IMR-90 (cell line): Measurements from ENCODE around the gene SPPL2B. TPM values are rescaled to one million over a fixed set of nuclear protein-coding genes. Genes with fewer than 3 reads are reported as not detected.

ENCODE experiments used
- ATAC-seq: fragments of 200-7000 bp; cut with Tn5 transposase; 2 replicates; pipeline ENCODE4 v1.9.1; 2020; ENCODE audit warnings: low read depth, mild to moderate bottlenecking, moderate library complexity
- BruUV-seq: library from RNA; stranded (reverse); fragments of 400-500 nt; replicated peaks from 2 replicates; lab custom pipeline; 2021; lab: Mats Ljungman, UMichigan
- CTCF ChIA-PET: fragments of 300-600 bp; formaldehyde crosslinking; extraction: SDS; loops from one replicate; lab custom pipeline; 2021; ENCODE audit warnings: antibody characterized with exemption; lab: Yijun Ruan, JAX
- POLR2A ChIA-PET: fragments of 300-600 bp; sonication (Branson Sonifier 250); formaldehyde crosslinking; loops from one replicate; lab custom pipeline; 2022; ENCODE audit warnings: antibody characterized with exemption; ENCODE audit not compliant: unreplicated experiment; lab: Charles Lee
- DNase-seq: peaks from one replicate; pipeline ENCODE4 v3.0.0; 2013
- H2AFZ ChIP-seq: replicated peaks from 2 replicates; pipeline ENCODE3; 2013; ENCODE audit warnings: low read length, mild to moderate bottlenecking; ENCODE audit not compliant: poor library complexity
- H2AK5ac ChIP-seq: 2 replicates; pipeline ENCODE4 v1.6.1; 2013; ENCODE audit warnings: low read depth, low read length, inconsistent platforms
- H2AK9ac ChIP-seq: replicated peaks from 2 replicates; pipeline ENCODE3; 2013; ENCODE audit warnings: mild to moderate bottlenecking, low read depth, low read length, moderate library complexity; ENCODE audit not compliant: poor library complexity
- H2BK120ac ChIP-seq: 2 replicates; pipeline ENCODE4 v1.6.1; 2013; ENCODE audit warnings: low read depth, low read length, inconsistent platforms
- H2BK15ac ChIP-seq: 3 replicates; pipeline ENCODE4 v1.6.1; 2013; ENCODE audit warnings: low read depth, low read length, inconsistent platforms
- H2BK20ac ChIP-seq: 2 replicates; pipeline ENCODE4 v1.6.1; 2013; ENCODE audit warnings: low read depth, mild to moderate bottlenecking, inconsistent platforms, low read length, moderate library complexity
- H2BK5ac ChIP-seq: 2 replicates; pipeline ENCODE4 v1.6.1; 2013; ENCODE audit warnings: mild to moderate bottlenecking, low read depth, low read length, inconsistent platforms; ENCODE audit not compliant: poor library complexity, severe bottlenecking
- H3K14ac ChIP-seq: replicated peaks from 2 replicates; pipeline ENCODE4 v1.6.1; 2013; ENCODE audit warnings: low read depth, low read length, inconsistent platforms
- H3K18ac ChIP-seq: 2 replicates; pipeline ENCODE4 v1.6.1; 2013; ENCODE audit warnings: low read depth, low read length, control low read depth
- H3K23ac ChIP-seq: 2 replicates; pipeline ENCODE4 v1.6.1; 2013; ENCODE audit warnings: low read depth, low read length, inconsistent platforms
- H3K27ac ChIP-seq: 2 replicates; pipeline ENCODE4 v1.5.1; 2013; ENCODE audit warnings: mild to moderate bottlenecking, control low read depth, low read length; ENCODE audit not compliant: insufficient read depth
- H3K27me3 ChIP-seq: 2 replicates; pipeline ENCODE4 v1.6.1; 2013; ENCODE audit warnings: low read length; ENCODE audit not compliant: control insufficient read depth, insufficient read depth
- H3K36me3 ChIP-seq: 2 replicates; pipeline ENCODE4 v1.6.1; 2013; ENCODE audit warnings: low read length, mixed read lengths; ENCODE audit not compliant: control insufficient read depth, insufficient read depth
- H3K4ac ChIP-seq: 2 replicates; pipeline ENCODE4 v1.6.1; 2013; ENCODE audit warnings: low read depth, low read length, inconsistent platforms
- H3K4me1 ChIP-seq: 2 replicates; pipeline ENCODE4 v1.6.1; 2013; ENCODE audit warnings: low read length, mixed read lengths; ENCODE audit not compliant: control insufficient read depth, insufficient read depth
- H3K4me2 ChIP-seq: 2 replicates; pipeline ENCODE4 v1.6.1; 2013; ENCODE audit warnings: low read depth, mild to moderate bottlenecking, control low read depth, low read length, moderate library complexity
- H3K4me3 ChIP-seq: 2 replicates; pipeline ENCODE4 v1.5.1; 2013; ENCODE audit warnings: low read depth, mild to moderate bottlenecking, control low read depth, low read length, moderate library complexity; ENCODE audit not compliant: insufficient read depth
- H3K56ac ChIP-seq: 2 replicates; pipeline ENCODE4 v1.6.1; 2013; ENCODE audit warnings: low read length, inconsistent platforms; ENCODE audit not compliant: insufficient read depth; ENCODE audit errors: extremely low read depth
- H3K79me1 ChIP-seq, 2 experiments: 2 replicates each; pipeline ENCODE4 v1.6.1; 2013; ENCODE audit warnings: low read length in 2 of 2, inconsistent platforms in 1 of 2, low read depth in 1 of 2
- H3K9ac ChIP-seq: 2 replicates; pipeline ENCODE4 v1.6.1; 2013; ENCODE audit warnings: low read depth, low read length, control low read depth
- H3K9me1 ChIP-seq: 2 replicates; pipeline ENCODE4 v1.6.1; 2013; ENCODE audit warnings: low read length, inconsistent platforms; ENCODE audit not compliant: insufficient read depth
- H3K9me3 ChIP-seq: 2 replicates; pipeline ENCODE4 v1.6.1; 2013; ENCODE audit warnings: low read length; ENCODE audit not compliant: control insufficient read depth, insufficient read depth
- H4K20me1 ChIP-seq: 2 replicates; pipeline ENCODE4 v1.6.1; 2013; ENCODE audit warnings: low read length, inconsistent platforms; ENCODE audit not compliant: insufficient read depth
- H4K5ac ChIP-seq: 2 replicates; pipeline ENCODE4 v1.6.1; 2013; ENCODE audit warnings: mild to moderate bottlenecking, low read depth, low read length, control low read depth
- H4K8ac ChIP-seq, 2 experiments: 2 replicates each; pipeline ENCODE4 v1.6.1; 2013; ENCODE audit warnings: low read depth in 2 of 2, low read length in 2 of 2, control low read depth in 1 of 2, inconsistent platforms in 1 of 2
- H4K91ac ChIP-seq: 2 replicates; pipeline ENCODE4 v1.6.1; 2013; ENCODE audit warnings: low read depth, low read length, inconsistent platforms; ENCODE audit not compliant: insufficient read depth
- FOS ChIP-seq: fragments of 150-350 bp; IDR thresholded peaks from 2 replicates; pipeline ENCODE4 v1.6.1; 2016; ENCODE audit warnings: low read depth, low read length
- MAFK ChIP-seq: IDR thresholded peaks from 2 replicates; pipeline ENCODE4 v1.6.1; 2012; ENCODE audit warnings: low read depth, low read length, improper control_type of control experiment
- MAZ ChIP-seq: IDR thresholded peaks from 2 replicates; pipeline ENCODE4 v1.6.1; 2012; ENCODE audit warnings: low read depth, mild to moderate bottlenecking, low read length, improper control_type of control experiment, moderate library complexity, borderline replicate concordance
- POLR2A ChIP-seq: IDR thresholded peaks from 2 replicates; pipeline ENCODE4 v1.6.1; 2012; ENCODE audit warnings: mild to moderate bottlenecking, low read depth, low read length
- SMC3 ChIP-seq: fragments of 150-350 bp; IDR thresholded peaks from 2 replicates; pipeline ENCODE4 v1.6.1; 2016; ENCODE audit warnings: low read depth, mild to moderate bottlenecking, antibody characterized with exemption, low read length, moderate library complexity
- WGBS, 2 experiments: methylation state at CpG; one replicate each; pipeline versions ENCODE4 v1.1.5 to v1.1.7; 2013; ENCODE audit warnings: missing lambda C conversion rate in 2 of 2; ENCODE audit not compliant: insufficient read length in 1 of 2; ENCODE audit errors: extremely low coverage in 2 of 2; 5-methylcytosine and 5-hydroxymethylcytosine counted together
- dilution Hi-C: fragments of 300-500 bp; cut with HindIII; formaldehyde crosslinking; loops from one replicate; pipeline ENCODE4 v1.14.3; 2018; ENCODE audit warnings: low sequenced_read_pairs; ENCODE audit not compliant: unreplicated experiment
- in situ Hi-C: fragments of 300-500 bp; cut with MboI; formaldehyde crosslinking; loops from 3 replicates; pipeline ENCODE4 v1.14.3; 2019; ENCODE audit warnings: low sequenced_read_pairs, inconsistent platforms, mixed read lengths
- intact Hi-C: fragments of 100-400 bp; cut with micrococcal nuclease; formaldehyde crosslinking; loops from 2 replicates; pipeline ENCODE4 v1.10.0; 2022
- polyA plus RNA-seq, 3 experiments: library from polyadenylated mRNA; depleted of rRNA; stranded (reverse); fragments of >200 nt; gene quantifications; 2 replicates each; pipeline ENCODE4 v1.2.3, GENCODE V29; 2012; ENCODE audit warnings: low replicate concordance in 1 of 3
- total RNA-seq: library from RNA; depleted of rRNA; stranded (reverse); fragments of >200 nt; gene quantifications from 2 replicates; pipeline ENCODE4 v1.2.3, GENCODE V29; 2012
- TF ChIP-seq, protein P1 (sequence below): conservative IDR thresholded peaks from 2 replicates; pipeline ENCODE4 v1.5.1; 2012; ENCODE audit warnings: mild to moderate bottlenecking, low read depth, low read length, improper control_type of control experiment

The SPPL2B gene
- total and polyA plus RNA-seq, 2 of the 4 experiments (the other 2 are of a cell fraction): 3.4 to 45.7 TPM

DNA sequence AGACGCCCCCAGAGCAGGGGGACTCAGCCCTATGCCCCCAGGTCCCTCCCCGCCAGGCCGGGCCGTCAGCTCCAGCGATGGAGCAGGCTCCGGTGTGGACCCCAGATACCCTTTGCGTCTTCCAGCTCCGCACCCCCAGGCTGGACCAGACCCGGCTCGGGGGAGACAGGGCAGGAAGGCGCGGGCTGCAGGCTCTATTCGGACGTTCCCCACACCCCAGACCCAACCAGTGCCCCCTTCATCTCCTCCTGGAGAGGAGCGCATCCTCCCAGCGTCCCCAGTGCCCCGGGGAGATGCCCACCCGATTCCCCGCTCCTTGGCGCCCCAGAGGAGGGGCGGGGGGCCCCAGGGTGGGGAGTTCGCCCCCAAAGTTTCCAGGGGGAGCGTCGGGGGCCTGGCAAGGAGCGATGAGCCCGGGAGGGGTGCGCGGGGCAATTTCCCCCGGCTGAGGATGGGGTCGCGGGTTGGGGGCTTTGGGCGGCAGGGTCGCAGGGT, 20.9 kb upstream of the SPPL2B start:
- no peak for DNase-seq
- Histone ChIP-seq H3K79me1 (no peaks in the 10 kb centered on the region), H2BK120ac (no peak overlapping the region), H3K27me3 (peaks cover 55% of the 10 kb centered on the region), H3K27ac (no peak overlapping the region), H2AFZ (no peak overlapping the region), H3K9ac (no peak overlapping the region), H2BK5ac (no peak overlapping the region), H4K5ac (no peak overlapping the region), H2BK15ac (no peak overlapping the region), H3K4me3 (no peak overlapping the region), H3K4ac (no peak overlapping the region), H3K9me3 (no peaks in the 10 kb centered on the region; the same call in 1 of the 2 replicates), H3K14ac (no peak overlapping the region), H3K56ac (no peak overlapping the region), H4K91ac (no peak overlapping the region), H2AK5ac (no peak overlapping the region), H3K4me1 (peaks cover 6% of the 10 kb centered on the region; the same call in 1 of the 2 replicates), H2AK9ac (no peak overlapping the region), H3K18ac (no peak overlapping the region), H4K20me1 (0 out of 2 replicates have a peak, but pooled peaks cover 8% of the 10 kb centered on the region), H4K8ac (no peak overlapping the region), H3K23ac (no peak overlapping the region), H3K36me3 (no peaks in the 10 kb centered on the region), H2BK20ac (no peak overlapping the region), H3K4me2 (peak overlapping the region; percentile 51; the same call in 1 of the 2 replicates), H3K9me1 (no peaks in the 10 kb centered on the region)
- 47% methylated on average over 3 of the region's 33 CpGs; no CpG with 5 or more reads in 1 of the 2 experiments for WGBS, 2 experiments
- no peak for ATAC-seq
- in situ Hi-C loops (no loop called here), dilution Hi-C loops (no loop called here), intact Hi-C loops (no loop called here)
- no TSS peak for BruUV-seq
- ChIA-PET POLR2A (no interaction called here), CTCF (no interaction called here)
- no peak for TF ChIP-seq FOS
- TF ChIP-seq, protein P1, sequence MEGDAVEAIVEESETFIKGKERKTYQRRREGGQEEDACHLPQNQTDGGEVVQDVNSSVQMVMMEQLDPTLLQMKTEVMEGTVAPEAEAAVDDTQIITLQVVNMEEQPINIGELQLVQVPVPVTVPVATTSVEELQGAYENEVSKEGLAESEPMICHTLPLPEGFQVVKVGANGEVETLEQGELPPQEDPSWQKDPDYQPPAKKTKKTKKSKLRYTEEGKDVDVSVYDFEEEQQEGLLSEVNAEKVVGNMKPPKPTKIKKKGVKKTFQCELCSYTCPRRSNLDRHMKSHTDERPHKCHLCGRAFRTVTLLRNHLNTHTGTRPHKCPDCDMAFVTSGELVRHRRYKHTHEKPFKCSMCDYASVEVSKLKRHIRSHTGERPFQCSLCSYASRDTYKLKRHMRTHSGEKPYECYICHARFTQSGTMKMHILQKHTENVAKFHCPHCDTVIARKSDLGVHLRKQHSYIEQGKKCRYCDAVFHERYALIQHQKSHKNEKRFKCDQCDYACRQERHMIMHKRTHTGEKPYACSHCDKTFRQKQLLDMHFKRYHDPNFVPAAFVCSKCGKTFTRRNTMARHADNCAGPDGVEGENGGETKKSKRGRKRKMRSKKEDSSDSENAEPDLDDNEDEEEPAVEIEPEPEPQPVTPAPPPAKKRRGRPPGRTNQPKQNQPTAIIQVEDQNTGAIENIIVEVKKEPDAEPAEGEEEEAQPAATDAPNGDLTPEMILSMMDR: no peak
- no peak for TF ChIP-seq MAFK
- TF ChIP-seq POLR2A: no peak
- TF ChIP-seq SMC3: no peak
- no peak for TF ChIP-seq MAZ
